OCI-LY1 (cell line): ENCODE results near the gene TMEM87A.

ENCODE experiments used
- H2AFZ ChIP-seq: fragments of 200-600 bp; sonication (generic), shearing (Covaris generic); 2 replicates; pipeline ENCODE4 v1.6.0; 2014; ENCODE audit warnings: antibody characterized with exemption, mild to moderate bottlenecking, low read length
- H3F3A ChIP-seq: fragments of 200-600 bp; sonication (generic), shearing (Covaris generic); 2 replicates; pipeline ENCODE4 v1.6.0; 2014; ENCODE audit warnings: mild to moderate bottlenecking, antibody characterized with exemption, low read length, moderate library complexity; ENCODE audit not compliant: insufficient read depth
- H3K27ac ChIP-seq: fragments of 200-600 bp; sonication (generic); 2 replicates; pipeline ENCODE4 v1.5.1; 2014; ENCODE audit warnings: low read length, mixed run types, mild to moderate bottlenecking, low read depth; ENCODE audit not compliant: poor library complexity, severe bottlenecking
- H3K27me3 ChIP-seq: fragments of 200-600 bp; sonication (generic); 2 replicates; pipeline ENCODE4 v1.6.0; 2014; ENCODE audit warnings: antibody characterized with exemption, mild to moderate bottlenecking, low read length, moderate library complexity; ENCODE audit not compliant: insufficient read depth
- H3K36me3 ChIP-seq: fragments of 200-600 bp; sonication (generic); 2 replicates; pipeline ENCODE4 v1.6.1; 2014; ENCODE audit warnings: mild to moderate bottlenecking, antibody characterized with exemption, low read length, moderate library complexity, mixed read lengths; ENCODE audit not compliant: insufficient read depth
- H3K4me1 ChIP-seq: fragments of 200-600 bp; sonication (generic); 2 replicates; pipeline ENCODE4 v1.5.1; 2014; ENCODE audit warnings: mild to moderate bottlenecking, low read length, moderate library complexity; ENCODE audit not compliant: insufficient read depth, severe bottlenecking
- H3K4me2 ChIP-seq: fragments of 200-600 bp; sonication (generic), shearing (Covaris generic); 2 replicates; pipeline ENCODE4 v1.6.1; 2014; ENCODE audit warnings: low read length
- H3K4me3 ChIP-seq: fragments of 200-600 bp; sonication (generic); 2 replicates; pipeline ENCODE4 v1.5.1; 2014; ENCODE audit warnings: low read length, low read depth, mild to moderate bottlenecking, mixed read lengths; ENCODE audit not compliant: poor library complexity, severe bottlenecking
- H3K79me2 ChIP-seq: fragments of 200-600 bp; shearing (Covaris generic); 2 replicates; pipeline ENCODE4 v1.6.1; 2016; ENCODE audit warnings: mixed run types, low read length, mixed read lengths; ENCODE audit not compliant: insufficient read depth
- H3K9ac ChIP-seq: fragments of 200-600 bp; sonication (generic), shearing (Covaris generic); 2 replicates; pipeline ENCODE4 v1.6.1; 2014; ENCODE audit warnings: mild to moderate bottlenecking, low read length, mixed read lengths
- H3K9me2 ChIP-seq: fragments of 200-600 bp; sonication (generic), shearing (Covaris generic); 2 replicates; pipeline ENCODE4 v1.6.1; 2014; ENCODE audit warnings: low read depth, mild to moderate bottlenecking, low read length, mixed read lengths
- H3K9me3 ChIP-seq: fragments of 200-600 bp; shearing (Covaris generic); 2 replicates; pipeline ENCODE4 v1.6.1; 2014; ENCODE audit warnings: low read length, mixed read lengths
- H4K20me1 ChIP-seq: fragments of 200-600 bp; sonication (generic), shearing (Covaris generic); 2 replicates; pipeline ENCODE4 v1.6.0; 2016; ENCODE audit warnings: mild to moderate bottlenecking, low read length; ENCODE audit not compliant: insufficient read depth
- CTCF ChIP-seq: fragments of 200-600 bp; sonication (generic), shearing (Covaris generic); IDR thresholded peaks from 2 replicates; pipeline ENCODE4 v1.5.1; 2017; ENCODE audit warnings: mild to moderate bottlenecking, antibody characterized with exemption, low read length, moderate library complexity, mixed read lengths
- EZH2 ChIP-seq: fragments of 200-600 bp; sonication (generic), shearing (Covaris generic); IDR thresholded peaks from 2 replicates; pipeline ENCODE4 v1.8.0; 2017; ENCODE audit warnings: borderline replicate concordance, mixed run types, mild to moderate bottlenecking, antibody characterized with exemption, low read length, moderate library complexity, mixed read lengths

Gene TMEM87A

GRCh38 chr15:42274702-42274989 lies 1.4 kb upstream of the TMEM87A start:
- Histone ChIP-seq H3K9ac (peak overlapping the region; percentile 86), H3K4me3 (peak overlapping the region; percentile 83), H3K4me2 (peak overlapping the region; percentile 89), H3K9me2 (no peaks in the 10 kb centered on the region), H4K20me1 (no peaks in the 10 kb centered on the region), H3K27me3 (no peaks in the 10 kb centered on the region), H3K79me2 (peaks cover 31% of the 10 kb centered on the region), H3K9me3 (no peaks in the 10 kb centered on the region), H3F3A (no peaks in the 10 kb centered on the region), H3K36me3 (peaks cover 6% of the 10 kb centered on the region; the same call in 1 of the 2 replicates), H2AFZ (peak overlapping the region; percentile 11; the same call in 1 of the 2 replicates), H3K4me1 (peaks cover 43% of the 10 kb centered on the region), H3K27ac (peak overlapping the region; percentile 86)
- TF ChIP-seq CTCF (no peak), EZH2 (no peak)

- peaks cover 39% of the 10 kb centered on the region for H3K4me1 ChIP-seq
- H2AFZ ChIP-seq: peak overlapping the region; percentile 38; the same call in 1 of the 2 replicates
- H3K36me3 ChIP-seq: peaks cover 8% of the 10 kb centered on the region
- H3K9ac ChIP-seq: peak overlapping the region; percentile 86
- peaks cover 34% of the 10 kb centered on the region for H3K79me2 ChIP-seq
- no peaks in the 10 kb centered on the region for H3F3A ChIP-seq
- TF ChIP-seq EZH2 (no peak), CTCF (no peak)
- H3K27me3 ChIP-seq: no peaks in the 10 kb centered on the region
- peak overlapping the region; percentile 83 for H3K4me3 ChIP-seq
- no peaks in the 10 kb centered on the region for H4K20me1 ChIP-seq
- no peaks in the 10 kb centered on the region for H3K9me3 ChIP-seq
- peak overlapping the region; percentile 89 for H3K4me2 ChIP-seq
- peak overlapping the region; percentile 86 for H3K27ac ChIP-seq
- H3K9me2 ChIP-seq: no peaks in the 10 kb centered on the region
These were observed 868 bp upstream of the TMEM87A start for GRCh38 chr15:42273900-42274701.

- no peaks in the 10 kb centered on the region for H3K27me3 ChIP-seq
- H4K20me1 ChIP-seq: no peaks in the 10 kb centered on the region
- H2AFZ ChIP-seq: no peak overlapping the region
- no peak for TF ChIP-seq EZH2
- TF ChIP-seq CTCF: no peak
- peak overlapping the region; percentile 17; the same call in 1 of the 2 replicates for H3K4me2 ChIP-seq
- no peaks in the 10 kb centered on the region for H3K9me2 ChIP-seq
- H3K27ac ChIP-seq: no peak overlapping the region
- peaks cover 35% of the 10 kb centered on the region for H3K4me1 ChIP-seq
- H3K36me3 ChIP-seq: peaks cover 35% of the 10 kb centered on the region
- H3K9me3 ChIP-seq: no peaks in the 10 kb centered on the region
- no peak overlapping the region for H3K4me3 ChIP-seq
- no peak overlapping the region for H3K9ac ChIP-seq
- H3K79me2 ChIP-seq: peaks cover 39% of the 10 kb centered on the region
- H3F3A ChIP-seq: no peaks in the 10 kb centered on the region
These were observed 2.2 kb downstream of the TMEM87A start for GRCh38 chr15:42270996-42271395.
